ENCODE data around the gene CARD8. TPM values are rescaled to one million over a fixed set of nuclear protein-coding genes. Genes with fewer than 3 reads are reported as not detected.

The CARD8 gene
- total and polyA plus RNA-seq, 2 of the 8 experiments (the other 6 are each of a cell fraction or from before 2014, with no cell fraction given), result 8.9 to 24.4 TPM

- ChIA-PET CTCF (ENCODE audit: partially characterized antibody) (interaction anchor here (0.6 to 2.6 kb wide), 17 partner anchors 8 to 229 kb away, joined by 3 to 28 read pairs (median 6); partner anchors contain the start of gene CARD8), POLR2A (ENCODE audit: partially characterized antibody) (interaction anchor here (0.8 to 2.0 kb wide), 6 partner anchors 8 to 81 kb away, joined by 3 to 14 read pairs (median 4); no protein-coding TSS in a partner anchor)
- H3K4me1 ChIP-seq (replicated peaks in 1 of 4; ENCODE audit: control insufficient read depth in 3 of 4, insufficient read depth in 4 of 4, low read length in 3 of 4), result peaks cover 0 to 8% (median 1%) of the 10 kb centered on the region in 4 experiments; a peak in 4 of 7 replicates
- no peaks in the 10 kb centered on the region for H3K79me2 ChIP-seq (ENCODE audit: control insufficient read depth in 1 of 2, insufficient read depth in 2 of 2, low read length in 2 of 2)
- H3K27ac ChIP-seq (ENCODE audit: low read depth, low read length), result no peak overlapping the region
- H2BK120ac ChIP-seq (replicated peaks; ENCODE audit: low read depth, low read length), result no peak overlapping the region
- H4K8ac ChIP-seq (ENCODE audit: extremely low read depth, insufficient read depth, low read length), result no peak overlapping the region
- DNase-seq (ENCODE audit: low read depth in 1 of 2, low spot score in 2 of 2) (no peak), FAIRE-seq (no peak)
- H3K18ac ChIP-seq (ENCODE audit: extremely low read depth, low read length), result no peak overlapping the region
- H3K4me3 ChIP-seq (ENCODE audit: extremely low read depth in 1 of 4, insufficient read depth in 2 of 4, low read depth in 3 of 4, low read length in 4 of 4), result no peak overlapping the region
- H4K5ac ChIP-seq (ENCODE audit: insufficient read length, low read depth, low read length), result no peak overlapping the region
- H2BK20ac ChIP-seq (ENCODE audit: low read length), result no peak overlapping the region
- H2BK12ac ChIP-seq (ENCODE audit: low read depth, low read length), result no peak overlapping the region
- no peak overlapping the region for H3K4me2 ChIP-seq (ENCODE audit: insufficient read depth in 1 of 2, low read depth in 2 of 2, low read length in 2 of 2)
- H3K9ac ChIP-seq (replicated peaks in 1 of 4; ENCODE audit: extremely low read depth in 1 of 4, low read depth in 3 of 4, low read length in 3 of 4), result no peak overlapping the region
- no peak overlapping the region for H3K23ac ChIP-seq (ENCODE audit: insufficient read length)
- no peak for TF ChIP-seq YY1 (IDR thresholded peaks at IDR 0.05; ENCODE audit: low read depth, low read length)
- TF ChIP-seq NRF1 (IDR thresholded peaks at IDR 0.05; ENCODE audit: low read depth, low read length), result no peak
- TF ChIP-seq CBX5 (IDR thresholded peaks at IDR 0.05; ENCODE audit: low read depth, low read length), result no peak
- TF ChIP-seq, protein P1, sequence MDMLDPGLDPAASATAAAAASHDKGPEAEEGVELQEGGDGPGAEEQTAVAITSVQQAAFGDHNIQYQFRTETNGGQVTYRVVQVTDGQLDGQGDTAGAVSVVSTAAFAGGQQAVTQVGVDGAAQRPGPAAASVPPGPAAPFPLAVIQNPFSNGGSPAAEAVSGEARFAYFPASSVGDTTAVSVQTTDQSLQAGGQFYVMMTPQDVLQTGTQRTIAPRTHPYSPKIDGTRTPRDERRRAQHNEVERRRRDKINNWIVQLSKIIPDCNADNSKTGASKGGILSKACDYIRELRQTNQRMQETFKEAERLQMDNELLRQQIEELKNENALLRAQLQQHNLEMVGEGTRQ (IDR thresholded peaks at IDR 0.05; ENCODE audit: low read length), result no peak
- 93% methylated on average over 57 of the region's 95 CpGs; no CpG with 5 or more reads in 1 of the 2 experiments for WGBS, 2 experiments (ENCODE audit: extremely low coverage in 1 of 2, insufficient coverage in 1 of 2, insufficient read length in 1 of 2, insufficient replicate concordance in 2 of 2, low coverage in 1 of 2, low lambda C conversion rate in 2 of 2, missing lambda C conversion rate in 1 of 2)
- no peak overlapping the region for H3K4ac ChIP-seq (replicated peaks; ENCODE audit: insufficient read length, low read depth, low read length)
- no peaks in the 10 kb centered on the region for H3K9me3 ChIP-seq (ENCODE audit: insufficient read depth in 2 of 2, low read depth in 1 of 2, low read length in 1 of 2)
- H2AFZ ChIP-seq (ENCODE audit: low read length), result no peak overlapping the region
- H3K36me3 ChIP-seq (ENCODE audit: control insufficient read depth in 2 of 4, insufficient read depth in 4 of 4, low read length in 3 of 4), result peaks cover 0 to 9% (median 0%) of the 10 kb centered on the region in 4 experiments; a peak in 2 of 8 replicates
- H2BK5ac ChIP-seq (ENCODE audit: low read depth, low read length), result no peak overlapping the region
- H3K56ac ChIP-seq (replicated peaks; ENCODE audit: insufficient read length, low read depth, low read length), result no peak overlapping the region
- H4K20me1 ChIP-seq (replicated peaks in 1 of 2; ENCODE audit: control insufficient read depth in 1 of 2, insufficient read depth in 2 of 2, low read length in 2 of 2), result peaks cover 0 to 2% of the 10 kb centered on the region in 2 experiments
- H3K23me2 ChIP-seq (ENCODE audit: low read depth, low read length), result peaks cover 2% of the 10 kb centered on the region; the same call in 1 of the 2 replicates
- no peak overlapping the region for H4K91ac ChIP-seq (replicated peaks; ENCODE audit: insufficient read length, low read length)
- no peaks in the 10 kb centered on the region; the same call in none of the 2 replicates for H3K79me1 ChIP-seq (ENCODE audit: low read depth, low read length)
- H2BK15ac ChIP-seq (ENCODE audit: low read length), result no peak overlapping the region
- no peak overlapping the region for H2AK5ac ChIP-seq (ENCODE audit: low read depth, low read length)
- H3K14ac ChIP-seq (ENCODE audit: insufficient read length), result no peak overlapping the region
- no peaks in the 10 kb centered on the region; a peak in 1 of 7 replicates for H3K27me3 ChIP-seq (replicated peaks in 1 of 4; ENCODE audit: control insufficient read depth in 3 of 4, extremely low read depth in 1 of 4, insufficient read depth in 3 of 4, low read length in 3 of 4)
Measured at GRCh38 chr19:48194844-48195830, 60.6 kb downstream of the CARD8 start.

Measured in H1 (cell line).